ENCODE results near the gene PGC.

DNA sequence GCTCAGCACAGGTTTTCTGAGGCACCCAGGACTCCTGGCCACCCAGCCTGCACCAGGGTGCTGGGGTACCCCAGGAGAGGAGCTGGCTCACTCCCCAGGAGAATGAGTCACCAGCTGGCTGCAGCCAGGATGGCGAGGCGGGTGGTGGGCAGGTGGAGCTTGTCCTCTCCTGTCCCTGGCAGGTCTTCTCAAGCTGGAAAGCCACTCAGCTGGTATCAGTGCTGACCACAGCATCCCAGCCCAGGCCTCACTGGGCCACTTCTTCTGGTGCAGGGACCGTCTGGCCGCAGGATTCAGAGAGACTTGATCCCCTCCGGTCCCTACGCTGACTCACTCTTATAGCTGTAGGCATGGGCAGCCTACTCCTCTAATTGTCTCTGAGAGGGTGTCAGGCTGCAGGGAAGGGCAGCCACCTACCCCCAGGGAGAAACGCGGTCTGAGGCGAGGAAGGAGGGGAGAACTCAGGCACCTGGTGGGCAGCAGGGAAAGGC lies 34.0 kb downstream of the PGC start:
- TF ChIP-seq, protein P1, sequence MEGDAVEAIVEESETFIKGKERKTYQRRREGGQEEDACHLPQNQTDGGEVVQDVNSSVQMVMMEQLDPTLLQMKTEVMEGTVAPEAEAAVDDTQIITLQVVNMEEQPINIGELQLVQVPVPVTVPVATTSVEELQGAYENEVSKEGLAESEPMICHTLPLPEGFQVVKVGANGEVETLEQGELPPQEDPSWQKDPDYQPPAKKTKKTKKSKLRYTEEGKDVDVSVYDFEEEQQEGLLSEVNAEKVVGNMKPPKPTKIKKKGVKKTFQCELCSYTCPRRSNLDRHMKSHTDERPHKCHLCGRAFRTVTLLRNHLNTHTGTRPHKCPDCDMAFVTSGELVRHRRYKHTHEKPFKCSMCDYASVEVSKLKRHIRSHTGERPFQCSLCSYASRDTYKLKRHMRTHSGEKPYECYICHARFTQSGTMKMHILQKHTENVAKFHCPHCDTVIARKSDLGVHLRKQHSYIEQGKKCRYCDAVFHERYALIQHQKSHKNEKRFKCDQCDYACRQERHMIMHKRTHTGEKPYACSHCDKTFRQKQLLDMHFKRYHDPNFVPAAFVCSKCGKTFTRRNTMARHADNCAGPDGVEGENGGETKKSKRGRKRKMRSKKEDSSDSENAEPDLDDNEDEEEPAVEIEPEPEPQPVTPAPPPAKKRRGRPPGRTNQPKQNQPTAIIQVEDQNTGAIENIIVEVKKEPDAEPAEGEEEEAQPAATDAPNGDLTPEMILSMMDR (IDR thresholded peaks at IDR 0.05; ENCODE audit: low read depth, low read length, poor library complexity, severe bottlenecking): no peak
- no peak for TF ChIP-seq EZH2phosphoT487 (IDR thresholded peaks at IDR 0.05; ENCODE audit: borderline replicate concordance, low read length)
